NCI-H2171 treated with DMSO at 0.1 percent for 48 hours (cell line): Measurements from ENCODE around the gene TSPAN10.

Source experiments
- DNase-seq: peaks from one replicate; lab custom pipeline; 2025; lab: John Stamatoyannopoulos, UW

TSPAN10 gene

DNA sequence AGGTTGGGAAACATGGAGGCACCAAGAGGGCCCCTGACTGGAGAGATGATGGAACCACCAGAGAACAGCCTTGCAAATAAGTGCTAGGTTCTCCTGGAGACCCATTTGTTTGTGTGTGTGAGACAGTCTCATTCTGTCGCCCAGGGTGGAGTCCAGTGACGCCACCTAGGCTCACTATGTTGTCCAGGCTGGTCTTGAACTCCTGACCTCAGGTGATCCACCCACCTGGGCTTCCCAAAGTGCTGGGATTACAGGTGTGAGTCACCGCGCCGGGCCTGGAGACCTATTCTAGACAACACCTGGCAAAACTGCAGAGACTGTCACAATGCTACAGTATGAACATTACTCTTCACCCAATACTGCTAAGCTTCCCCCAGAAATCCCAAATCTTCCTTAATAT, 1.6 kb upstream of the TSPAN10 start:
- DNase-seq = no peak

DNA sequence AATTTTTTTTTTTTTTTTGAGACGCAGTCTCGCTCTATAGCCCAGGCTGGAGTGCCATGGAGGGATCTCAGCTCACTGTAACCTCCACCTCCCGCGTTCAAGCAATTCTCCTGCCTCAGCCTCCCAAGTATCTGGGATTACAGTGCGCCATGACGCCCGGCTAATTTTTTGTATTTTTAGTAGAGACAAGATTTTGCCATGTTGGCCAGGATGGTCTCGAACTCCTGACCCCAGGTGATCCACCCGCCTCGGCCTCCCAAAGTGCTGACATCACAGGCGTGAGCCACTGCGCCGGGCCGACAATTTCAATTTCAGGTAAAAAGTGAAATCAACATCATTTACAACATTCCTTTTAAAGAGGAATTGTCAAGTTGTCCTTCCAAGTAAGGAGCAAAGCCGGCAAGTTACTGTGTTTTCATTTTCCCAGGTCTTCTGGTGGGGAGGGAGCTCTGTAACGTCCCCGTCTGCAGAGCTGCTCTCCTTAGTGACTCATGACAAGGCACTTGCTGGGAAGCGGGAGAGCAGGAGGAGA, 957 bp upstream of the TSPAN10 start:
- no peak for DNase-seq

DNA sequence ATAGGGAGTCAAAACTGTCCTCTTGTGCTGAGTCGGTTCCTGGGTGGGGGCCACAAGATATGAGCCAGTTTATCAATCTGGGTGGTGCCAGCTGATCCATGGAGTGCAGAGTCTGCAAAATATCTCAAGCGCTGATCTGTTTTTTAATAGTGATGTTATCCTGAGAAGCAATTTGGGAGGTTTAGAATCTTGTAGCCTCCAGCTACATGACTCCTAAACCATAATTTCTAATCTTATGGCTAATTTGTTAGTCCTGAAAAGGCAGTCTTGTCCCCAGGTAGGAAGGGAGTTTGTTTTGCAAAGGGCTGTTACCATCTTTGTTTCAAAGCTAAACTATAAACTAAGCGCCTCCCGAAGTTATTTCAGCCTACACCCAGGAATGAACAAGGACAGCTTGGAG, 1.7 kb downstream of the TSPAN10 start:
- no peak for DNase-seq

DNA sequence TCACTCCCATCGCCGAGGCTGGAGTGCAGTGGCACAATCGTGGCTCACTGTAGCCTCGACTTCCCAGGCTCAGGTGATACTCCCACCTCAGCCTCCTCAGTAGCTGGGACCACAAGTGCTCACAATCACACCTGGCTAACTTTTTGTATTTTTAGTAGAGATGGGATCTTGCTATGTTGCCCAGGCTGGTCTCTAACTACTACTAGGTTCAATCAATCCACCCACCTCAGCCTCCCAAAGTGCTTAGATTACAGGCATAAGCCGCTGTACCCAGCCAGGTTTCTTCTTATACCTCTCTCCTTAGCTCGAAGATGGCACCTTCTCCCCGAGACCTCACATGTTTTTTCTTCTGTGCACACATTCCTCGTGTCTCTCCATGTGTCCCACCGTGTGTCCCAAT, 3.0 kb downstream of the TSPAN10 start:
- DNase-seq = no peak

DNA sequence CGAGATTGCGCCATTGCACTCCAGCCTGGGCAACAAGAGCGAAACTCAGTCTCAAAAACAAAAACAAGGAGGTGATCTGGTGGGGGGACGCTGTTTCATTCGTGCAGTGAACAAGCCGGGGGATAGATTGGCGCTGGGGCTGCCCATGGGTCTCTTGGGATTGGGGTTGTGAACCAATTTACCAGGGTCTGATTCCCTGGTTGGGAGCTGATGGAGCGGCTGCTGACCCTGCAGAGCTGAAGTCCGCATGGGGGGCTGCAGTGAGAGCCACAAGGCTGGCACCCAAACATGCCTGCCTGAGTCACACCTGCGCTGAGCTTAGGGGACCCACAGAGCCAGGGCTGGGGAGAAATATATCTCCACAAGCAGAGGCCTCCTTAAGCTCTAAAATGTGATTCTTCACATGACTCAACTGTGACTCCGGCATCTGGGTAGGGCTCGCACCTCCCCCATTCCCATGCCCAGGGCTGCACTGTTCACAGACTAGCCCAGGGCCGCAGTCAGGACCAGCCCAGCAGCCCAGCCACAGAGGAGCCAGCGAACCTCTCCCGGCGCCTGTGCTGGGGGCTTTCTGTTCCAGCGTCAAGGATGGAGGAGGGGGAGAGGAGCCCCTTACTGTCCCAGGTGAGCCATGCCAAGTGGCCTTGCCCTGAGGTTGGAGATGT, 5.0 kb downstream of the TSPAN10 start:
- DNase-seq = no peak

DNA sequence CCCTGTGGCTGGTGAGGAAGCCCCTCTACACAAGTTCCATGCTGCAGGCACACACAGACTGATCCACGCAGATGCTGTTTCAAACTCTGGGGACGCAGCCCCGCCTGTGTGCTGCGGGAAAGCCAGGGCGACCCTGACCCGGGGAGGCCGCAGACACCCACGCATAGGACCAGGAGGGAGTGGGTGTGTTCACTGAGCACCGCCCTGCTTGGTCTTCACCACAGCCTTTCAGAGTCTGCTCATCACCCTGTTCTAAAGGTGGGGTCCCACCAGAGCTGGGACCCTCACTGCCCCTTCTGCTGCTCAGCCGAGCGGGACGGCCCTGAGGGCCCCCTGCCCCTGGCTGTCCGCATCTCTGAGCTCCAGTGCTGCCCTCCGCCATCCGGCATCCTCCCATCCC, 7.5 kb downstream of the TSPAN10 start:
- no peak for DNase-seq

DNA sequence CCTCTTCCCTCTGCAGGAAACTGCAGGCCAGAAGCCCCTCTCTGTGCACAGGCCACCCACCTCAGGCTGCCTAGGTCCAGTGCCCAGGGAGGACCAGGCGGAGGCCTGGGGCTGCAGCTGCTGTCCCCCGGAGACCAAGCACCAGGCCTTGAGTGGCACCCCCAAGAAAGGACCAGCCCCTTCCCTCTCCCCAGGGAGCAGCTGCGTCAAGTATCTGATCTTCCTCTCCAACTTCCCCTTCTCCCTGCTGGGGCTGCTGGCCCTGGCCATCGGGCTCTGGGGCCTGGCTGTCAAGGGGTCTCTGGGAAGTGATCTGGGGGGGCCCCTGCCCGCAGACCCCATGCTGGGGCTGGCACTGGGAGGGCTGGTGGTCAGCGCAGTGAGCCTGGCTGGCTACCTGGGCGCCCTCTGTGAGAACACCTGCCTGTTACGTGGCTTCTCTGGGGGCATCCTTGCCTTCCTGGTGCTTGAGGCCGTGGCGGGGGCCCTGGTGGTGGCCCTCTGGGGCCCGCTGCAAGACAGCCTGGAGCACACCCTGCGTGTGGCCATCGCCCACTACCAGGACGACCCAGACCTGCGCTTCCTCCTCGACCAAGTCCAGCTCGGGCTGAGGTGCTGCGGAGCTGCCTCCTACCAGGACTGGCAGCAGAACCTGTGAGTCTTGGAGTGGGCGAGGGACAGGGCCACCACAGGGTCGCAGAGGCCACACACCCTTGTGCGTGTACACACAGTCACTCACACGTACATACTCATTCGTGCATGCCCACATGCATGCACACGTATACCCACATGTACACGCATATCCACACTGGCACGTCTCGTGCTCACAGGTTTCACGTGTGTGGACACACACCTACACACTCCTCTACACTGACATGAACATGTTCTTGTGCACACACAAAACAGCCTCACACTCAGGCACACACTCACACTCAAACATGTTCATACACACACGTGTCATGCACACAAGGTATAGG, 8.3 kb downstream of the TSPAN10 start:
- no peak for DNase-seq

DNA sequence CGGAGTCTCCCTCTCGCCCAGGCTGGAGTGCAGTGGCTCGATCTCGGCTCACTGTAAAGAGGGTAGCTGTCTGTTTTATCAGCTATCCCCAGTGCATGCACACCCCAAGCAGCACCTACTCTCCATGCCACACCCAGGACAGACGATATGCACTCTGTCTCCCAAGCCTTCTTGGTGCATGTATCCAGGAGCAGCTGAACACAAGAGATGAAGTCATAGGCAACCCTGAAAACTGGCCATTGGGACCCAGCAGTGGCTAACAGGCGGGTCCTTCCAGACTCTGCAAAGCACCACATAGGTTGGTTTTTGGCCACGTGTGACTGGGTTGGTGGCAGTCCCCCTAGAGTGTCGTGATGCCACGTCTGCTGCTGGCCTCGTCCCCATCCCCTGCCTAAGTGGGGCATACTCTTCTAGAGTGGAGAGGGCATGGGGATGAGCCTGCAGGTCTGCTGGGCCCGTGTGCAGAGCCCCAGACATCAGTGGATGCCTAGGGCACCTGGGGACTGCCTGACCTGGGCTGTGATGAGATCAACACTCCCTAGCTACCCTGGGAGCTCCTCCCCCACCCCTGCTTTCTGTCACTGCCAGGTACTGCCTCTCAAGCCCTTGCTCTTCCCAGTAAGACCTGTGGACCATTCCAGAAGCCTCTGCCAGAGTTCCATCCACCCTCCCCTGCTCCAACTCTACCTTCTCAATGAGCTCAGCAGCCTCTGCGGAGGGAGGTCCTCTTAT, 10.0 kb downstream of the TSPAN10 start:
- DNase-seq = no peak

DNA sequence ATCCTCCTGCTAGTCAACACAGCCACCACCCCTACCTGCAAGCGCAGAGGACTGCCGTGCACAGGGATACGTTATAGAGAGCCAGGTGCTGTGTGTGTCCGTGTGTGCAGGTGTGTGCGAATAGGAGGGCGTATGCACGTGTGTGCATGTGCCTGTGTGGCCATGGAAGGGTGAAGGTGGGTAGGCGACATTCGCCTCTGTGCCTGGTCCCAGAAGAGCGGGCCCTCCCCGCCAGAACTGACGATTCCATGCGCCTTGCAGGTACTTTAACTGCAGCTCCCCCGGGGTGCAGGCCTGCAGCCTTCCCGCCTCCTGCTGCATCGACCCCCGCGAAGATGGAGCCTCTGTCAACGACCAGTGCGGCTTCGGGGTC, 10.6 kb downstream of the TSPAN10 start:
- no peak for DNase-seq

DNA sequence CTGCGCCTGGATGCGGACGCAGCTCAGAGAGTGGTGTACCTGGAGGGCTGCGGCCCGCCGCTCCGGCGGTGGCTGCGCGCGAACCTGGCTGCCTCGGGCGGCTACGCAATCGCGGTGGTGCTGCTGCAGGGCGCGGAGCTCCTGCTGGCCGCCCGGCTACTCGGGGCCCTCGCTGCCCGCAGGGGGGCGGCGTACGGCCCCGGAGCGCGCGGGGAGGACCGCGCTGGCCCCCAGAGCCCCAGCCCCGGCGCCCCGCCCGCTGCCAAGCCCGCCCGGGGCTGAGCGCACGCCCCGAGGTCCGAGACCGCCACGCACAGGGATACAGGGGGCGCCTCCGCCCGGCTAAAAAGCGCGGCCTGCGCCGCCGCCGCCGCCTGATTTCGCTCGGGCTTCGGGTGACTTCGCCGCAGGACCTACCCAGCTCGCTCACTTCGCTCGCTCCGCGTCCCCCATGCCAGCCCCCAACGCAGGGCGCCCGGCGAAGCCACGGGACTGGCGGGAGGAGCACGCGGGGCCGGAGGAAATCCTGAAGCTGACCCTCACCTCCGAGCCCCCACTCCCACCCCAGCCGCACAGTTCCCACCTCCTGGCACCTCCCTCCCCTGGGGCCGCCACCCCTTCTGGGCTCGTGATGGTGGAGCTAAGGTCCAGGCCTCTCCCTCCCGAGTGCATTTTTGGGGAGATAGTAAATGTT, 11.2 kb downstream of the TSPAN10 start:
- DNase-seq = no peak

DNA sequence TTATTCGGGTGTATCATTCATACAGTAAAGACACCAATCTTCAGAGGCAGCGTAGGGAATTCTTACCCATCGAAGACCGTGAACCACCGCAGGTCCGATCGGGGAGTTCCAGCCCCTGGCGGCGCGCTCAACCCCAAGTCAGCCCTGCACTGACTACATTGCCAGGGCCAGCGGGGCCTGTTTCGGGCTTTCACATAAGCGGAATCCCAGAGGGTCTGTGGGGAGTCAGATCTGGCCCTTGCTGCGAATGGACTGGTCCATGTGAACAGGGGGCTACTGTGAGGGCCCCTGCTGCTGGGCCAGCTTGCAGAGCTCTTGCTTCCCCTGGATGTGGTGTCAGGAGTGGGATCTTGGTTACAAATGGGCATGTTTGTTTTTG, 11.7 kb downstream of the TSPAN10 start:
- DNase-seq = no peak

DNA sequence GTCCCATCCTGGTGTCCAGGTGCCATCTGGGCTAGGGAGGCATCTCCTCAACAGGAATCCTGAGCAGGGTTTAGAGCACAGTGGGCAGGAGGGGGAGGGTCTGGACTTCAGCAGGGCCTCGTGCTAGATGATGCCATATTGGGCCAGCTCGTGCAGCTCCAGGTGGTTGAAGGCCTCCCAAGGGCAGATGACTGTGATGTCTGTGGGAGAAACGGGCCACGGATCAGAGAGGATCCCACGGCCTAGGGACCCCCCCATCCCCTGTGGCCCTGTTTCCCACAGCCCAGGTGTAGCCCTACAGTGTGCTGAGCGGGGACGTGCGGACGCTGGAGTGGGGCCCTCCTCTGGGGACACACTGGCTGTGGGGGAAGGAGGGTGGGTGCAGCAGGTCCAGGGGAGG, 14.0 kb downstream of the TSPAN10 start:
- DNase-seq = no peak

DNA sequence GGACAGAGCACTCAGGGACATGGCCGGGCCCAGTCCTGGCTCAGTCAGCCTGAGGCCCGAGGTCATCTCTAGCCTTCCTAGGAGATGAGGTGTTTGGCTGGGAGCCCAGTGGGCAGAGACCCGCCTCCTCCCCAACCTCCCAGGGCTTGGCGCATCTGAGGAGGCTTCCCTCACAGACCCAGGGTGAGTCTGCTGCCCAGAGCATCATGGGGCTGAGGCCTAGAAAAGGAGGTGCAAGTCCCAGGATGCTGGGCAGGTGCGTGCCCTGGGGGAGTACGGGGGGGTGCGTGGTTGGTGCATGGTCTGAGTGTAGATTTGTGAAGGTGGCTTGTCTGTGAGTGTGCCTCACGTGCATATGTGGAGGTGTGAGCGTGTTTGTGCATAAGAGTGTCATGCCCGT, 14.7 kb downstream of the TSPAN10 start:
- no peak for DNase-seq

DNA sequence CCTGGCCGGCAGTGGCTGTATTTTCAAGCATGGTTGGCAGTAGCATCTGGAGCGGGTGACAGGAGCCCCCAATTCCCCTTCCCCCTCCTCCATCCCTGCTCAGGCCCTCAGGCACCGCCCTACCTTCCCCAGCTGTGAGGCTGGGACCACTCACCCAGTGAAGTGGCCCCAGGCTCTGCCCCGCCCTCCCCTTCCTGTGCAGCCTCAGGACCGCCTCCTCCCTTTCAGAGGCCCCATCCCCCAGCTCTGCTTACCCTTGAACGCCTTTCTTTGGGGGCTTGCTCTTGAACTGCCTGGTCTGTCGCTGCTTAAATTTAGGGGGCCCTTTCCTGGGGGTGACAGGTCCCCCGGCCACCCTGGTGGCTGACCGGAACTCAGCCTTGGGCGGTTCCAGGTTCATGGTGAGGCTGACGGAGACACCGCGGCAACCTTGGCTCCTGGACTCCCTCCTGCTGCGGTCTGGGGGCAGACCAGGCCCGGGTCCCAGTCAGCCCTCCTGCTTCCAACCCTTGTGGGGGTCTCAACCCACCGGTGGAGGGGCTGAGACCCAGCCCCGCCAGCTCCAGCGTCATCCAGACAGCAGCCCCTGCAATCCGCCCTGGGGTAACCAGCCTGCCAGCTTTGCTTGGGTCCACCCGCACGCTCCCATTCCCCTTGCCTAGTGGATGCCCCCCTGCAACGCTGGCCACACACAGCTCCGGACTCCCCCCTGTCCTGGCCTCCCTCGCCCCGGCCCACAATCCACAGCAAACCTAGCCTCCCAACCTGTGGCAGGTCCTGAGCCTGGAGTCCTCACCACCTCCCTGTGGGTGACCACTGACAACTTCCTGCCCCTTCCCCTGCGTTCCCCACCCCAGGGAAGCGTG, 16.1 kb downstream of the TSPAN10 start:
- DNase-seq = no peak

DNA sequence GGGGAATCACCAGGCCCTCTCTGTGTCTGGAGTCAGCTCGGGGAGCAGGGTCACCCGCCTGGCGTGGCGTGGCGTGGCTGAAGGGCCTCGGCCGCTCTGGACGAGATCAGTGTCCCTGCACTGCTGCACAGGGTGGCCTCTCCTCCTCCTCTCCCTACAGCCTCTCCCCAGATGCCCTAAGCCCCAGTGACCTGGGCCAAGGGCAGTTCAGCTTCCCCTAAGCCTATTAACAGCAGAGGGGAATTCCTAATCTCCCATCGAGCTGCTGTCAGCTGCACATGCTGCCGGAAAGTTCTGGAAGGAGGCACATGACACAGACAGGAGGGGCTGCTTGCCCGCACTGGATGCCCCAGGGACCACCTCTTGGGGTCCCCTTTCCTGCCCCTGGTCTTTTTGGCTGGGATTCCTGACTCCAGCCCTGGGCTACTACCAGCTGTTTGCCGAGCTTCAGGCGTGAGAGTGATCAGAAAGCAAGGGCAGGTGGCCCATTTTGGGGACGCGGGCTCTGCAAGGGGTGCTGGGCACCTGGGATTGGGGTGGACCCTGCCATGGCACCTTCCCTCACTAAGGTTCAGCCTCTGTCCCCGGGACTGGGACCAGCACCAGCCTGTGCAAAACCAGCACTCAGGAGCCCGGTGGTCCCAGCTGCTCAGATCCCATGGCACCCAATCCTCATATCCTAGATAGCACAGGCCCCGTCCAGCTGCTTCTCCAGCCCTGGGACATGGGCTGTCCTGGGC, 18.6 kb downstream of the TSPAN10 start:
- no peak for DNase-seq

DNA sequence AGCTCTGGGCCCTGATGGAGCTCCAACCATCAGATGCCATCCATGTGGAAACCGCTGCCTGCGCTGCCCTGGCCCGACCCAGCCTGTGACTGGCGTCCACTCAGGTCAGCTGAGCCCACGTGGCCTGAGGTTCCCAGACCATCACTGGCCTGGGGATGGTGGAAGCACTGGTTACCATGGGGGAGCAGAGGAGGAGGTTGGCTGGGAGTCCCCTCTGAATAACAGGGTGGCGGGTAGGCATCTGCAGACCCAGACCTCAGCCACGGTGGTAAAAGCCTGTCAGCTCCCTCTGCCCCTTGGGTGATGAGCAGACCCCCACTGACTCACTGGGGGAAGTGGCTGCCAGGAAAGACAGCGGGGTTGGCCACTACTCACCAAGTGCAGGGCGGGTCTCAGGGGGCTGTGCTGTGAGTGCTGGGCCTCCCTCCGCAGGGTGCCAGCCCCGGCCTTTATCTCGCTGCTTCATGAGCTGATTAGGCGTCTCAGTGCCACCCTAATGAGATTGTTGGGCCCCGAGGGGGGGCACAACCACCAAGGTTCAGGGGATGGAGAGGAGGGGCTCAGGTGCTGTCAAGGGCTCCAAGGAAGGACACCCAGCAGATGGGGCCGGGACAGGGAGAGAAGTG, 19.2 kb downstream of the TSPAN10 start, which contains the start of gene PDE6G:
PDE6G (minus strand) TSS at position 425 of the 626 bp plus-strand sequence. CDS start 3,237 bp downstream, outside the sequence.
- no peak for DNase-seq

DNA sequence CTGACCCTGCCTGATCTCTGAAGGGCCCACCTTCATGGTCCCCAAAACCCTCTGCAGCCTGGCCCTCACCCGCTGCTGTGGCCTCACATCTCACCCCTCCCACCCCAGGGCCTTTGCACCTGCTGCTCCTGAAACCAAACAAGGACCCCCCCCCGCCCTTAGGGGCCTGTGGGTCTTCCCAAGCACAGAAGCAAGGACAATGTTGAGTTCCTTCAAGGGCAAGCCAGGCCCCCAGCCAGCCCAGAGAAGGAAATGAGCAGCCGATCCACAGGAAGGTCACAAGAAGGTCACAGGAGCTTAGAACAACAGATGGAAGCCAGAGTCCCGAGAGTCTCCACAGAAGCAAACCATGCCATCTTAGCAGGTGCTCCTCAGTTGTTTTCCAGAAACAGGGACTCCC, 19.8 kb downstream of the TSPAN10 start:
- peak; percentile 73 for DNase-seq

DNA sequence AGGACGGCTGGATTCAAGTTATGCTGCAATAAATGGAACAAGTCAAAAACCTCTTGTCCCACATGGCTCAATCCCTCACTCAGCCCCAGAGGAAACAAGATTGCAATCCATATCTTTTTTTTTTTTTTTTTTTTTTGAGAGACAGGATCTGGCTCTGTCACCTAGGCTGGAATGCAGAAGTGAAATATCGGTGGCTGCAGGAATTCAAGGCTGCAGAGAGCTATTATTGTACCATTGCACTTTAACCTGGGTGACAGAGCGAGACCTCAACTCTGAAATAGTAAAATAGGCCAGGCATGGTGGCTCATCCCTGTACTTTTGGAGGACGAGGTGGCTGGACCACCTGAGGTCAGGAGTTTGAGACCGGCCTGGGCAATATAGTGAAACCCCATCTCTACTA, 22.0 kb downstream of the TSPAN10 start:
- DNase-seq = no peak

DNA sequence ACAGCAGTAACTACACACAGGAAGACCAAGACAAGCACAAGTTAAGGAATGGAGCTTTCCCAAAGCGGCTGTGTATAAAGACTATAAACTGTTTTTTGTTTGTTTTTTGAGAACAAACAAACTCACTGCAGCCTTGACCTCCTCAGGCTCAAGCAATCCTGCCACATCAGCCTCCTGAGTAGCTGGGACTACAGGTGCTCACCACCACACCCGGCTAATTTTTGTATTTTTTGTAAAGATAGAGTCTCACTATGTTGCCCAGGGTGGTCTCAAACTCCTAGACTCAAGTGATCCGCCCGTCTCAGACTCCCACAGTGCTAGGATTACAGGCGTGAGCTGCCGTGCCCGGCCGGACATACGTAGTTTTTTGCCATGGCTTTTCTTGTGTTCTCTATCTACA, 23.4 kb downstream of the TSPAN10 start:
- no peak for DNase-seq

DNA sequence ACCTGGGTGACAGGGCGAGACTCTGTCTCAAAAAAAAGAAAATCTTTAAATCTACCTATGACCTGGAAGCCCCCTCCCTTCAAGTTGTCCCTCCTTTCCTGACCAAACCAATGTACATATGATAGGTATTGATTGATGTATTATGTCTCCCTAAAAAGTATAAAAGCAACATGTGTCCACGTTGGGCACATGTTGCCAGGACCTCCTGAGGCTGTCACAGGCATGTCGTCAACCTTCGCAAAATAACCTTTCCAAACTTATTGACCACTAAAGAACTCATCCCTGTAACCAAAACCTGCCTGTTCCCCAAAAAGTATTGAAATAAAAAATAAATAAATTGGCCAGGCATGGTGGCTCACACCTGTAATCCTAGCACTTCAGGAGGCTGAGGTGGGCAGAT, 25.0 kb downstream of the TSPAN10 start:
- no peak for DNase-seq
